GM12878 (cell line): Measurements from ENCODE around the gene MFSD1. TPM values are rescaled to one million over a fixed set of nuclear protein-coding genes. Genes with fewer than 3 reads are reported as not detected.

Experiments
- ATAC-seq: fragments of 200-7000 bp; cut with Tn5 transposase; 3 replicates; pipeline ENCODE4 v1.9.1; 2020; ENCODE audit warnings: mild to moderate bottlenecking, moderate library complexity
- BruUV-seq: library from RNA; stranded (reverse); fragments of 400-500 nt; replicated peaks from 2 replicates; lab custom pipeline; 2021; lab: Mats Ljungman, UMichigan
- CTCF ChIA-PET: fragments of 300-600 bp; sonication (Branson Sonifier 250); formaldehyde crosslinking; extraction: SDS; loops from one replicate; lab custom pipeline; 2021; ENCODE audit warnings: inconsistent platforms; lab: Yijun Ruan, JAX
- POLR2A ChIA-PET: fragments of 350-600 bp; formaldehyde crosslinking; extraction: SDS; loops from one replicate; lab custom pipeline; 2021; ENCODE audit warnings: inconsistent platforms; lab: Charles Lee
- RAD21 ChIA-PET: fragments of 300-600 bp; sonication (Branson Sonifier 250); formaldehyde crosslinking; loops from one replicate; lab custom pipeline; 2023; ENCODE audit warnings: antibody characterized with exemption; ENCODE audit not compliant: unreplicated experiment; lab: Charles Lee
- SMC1A ChIA-PET: fragments of 300-600 bp; sonication (Branson Sonifier 250); formaldehyde crosslinking; loops from one replicate; lab custom pipeline; 2023; ENCODE audit not compliant: unreplicated experiment, uncharacterized antibody; lab: Charles Lee
- DNase-seq: peaks from one replicate; pipeline ENCODE4 v3.0.0-alpha.2; 2011; ENCODE audit warnings: low read depth, low spot score
- FAIRE-seq: peaks from 3 replicates; lab custom pipeline; 2011; peaks lifted over from hg19 to GRCh38; lab: Jason Lieb, UNC
- H2AFZ ChIP-seq: 2 replicates; pipeline ENCODE4 v1.6.0; 2011; ENCODE audit warnings: low read depth, low read length, control low read depth; ENCODE audit not compliant: control insufficient read depth
- H3K27ac ChIP-seq: 2 replicates; pipeline ENCODE4 v1.5.1; 2011; ENCODE audit warnings: control low read depth; ENCODE audit not compliant: control insufficient read depth, insufficient read depth
- H3K27me3 ChIP-seq, 2 experiments: replicated peaks in 1 of 2; 2 replicates each; pipeline versions ENCODE4 v1.6.0 to v1.6.1; 2011; ENCODE audit warnings: low read length in 1 of 2; ENCODE audit not compliant: control insufficient read depth in 2 of 2, insufficient read depth in 2 of 2
- H3K36me3 ChIP-seq, 2 experiments: 2 replicates each; pipeline ENCODE4 v1.5.1; 2011; ENCODE audit warnings: low read length in 1 of 2; ENCODE audit not compliant: control insufficient read depth in 2 of 2, insufficient read depth in 2 of 2
- H3K4me1 ChIP-seq: 2 replicates; pipeline ENCODE4 v1.6.1; 2011; ENCODE audit warnings: mild to moderate bottlenecking, low read length, moderate library complexity, mixed read lengths; ENCODE audit not compliant: control insufficient read depth, insufficient read depth
- H3K4me2 ChIP-seq: 2 replicates; pipeline ENCODE4 v1.6.0; 2011; ENCODE audit warnings: control low read depth; ENCODE audit not compliant: control insufficient read depth, insufficient read depth
- H3K4me3 ChIP-seq: fragments of 200-600 bp; sonication (generic); 2 replicates; pipeline ENCODE4 v1.5.1; 2016
- H3K79me2 ChIP-seq: 2 replicates; pipeline ENCODE4 v1.6.0; 2011; ENCODE audit warnings: low read length; ENCODE audit not compliant: control insufficient read depth, insufficient read depth
- H3K9ac ChIP-seq: 2 replicates; pipeline ENCODE4 v1.8.0; 2011; ENCODE audit warnings: low read length, control low read depth, mixed read lengths; ENCODE audit not compliant: control insufficient read depth, insufficient read depth
- H3K9me3 ChIP-seq: replicated peaks from 3 replicates; pipeline ENCODE4 v1.5.1; 2011; ENCODE audit warnings: mild to moderate bottlenecking, low read length; ENCODE audit not compliant: control insufficient read depth, insufficient read depth
- H4K20me1 ChIP-seq: 2 replicates; pipeline ENCODE4 v1.6.0; 2011; ENCODE audit not compliant: control insufficient read depth, insufficient read depth
- BCL11A ChIP-seq: IDR thresholded peaks from 2 replicates; pipeline ENCODE4 v1.6.1; 2011; ENCODE audit warnings: low read depth, low read length
- BCL3 ChIP-seq: IDR thresholded peaks from 2 replicates; pipeline ENCODE4 v1.6.1; 2011; ENCODE audit warnings: borderline replicate concordance, low read depth, mild to moderate bottlenecking, moderate library complexity, low read length; ENCODE audit not compliant: insufficient read depth, poor library complexity, severe bottlenecking
- BRCA1 ChIP-seq: IDR thresholded peaks from 2 replicates; pipeline ENCODE4 v1.6.1; 2011; ENCODE audit warnings: low read depth, low read length, improper control_type of control experiment
- CHD4 ChIP-seq: fragments of 200-600 bp; sonication (generic); IDR thresholded peaks from 2 replicates; pipeline ENCODE4 v1.6.1; 2016; ENCODE audit warnings: mild to moderate bottlenecking
- HSF1 ChIP-seq: fragments of 150-350 bp; IDR thresholded peaks from 2 replicates; pipeline ENCODE4 v1.6.1; 2014; ENCODE audit warnings: mild to moderate bottlenecking, low read depth, low read length
- JUNB ChIP-seq: IDR thresholded peaks from 2 replicates; pipeline ENCODE4 v1.6.1; 2016; ENCODE audit warnings: antibody characterized with exemption, mild to moderate bottlenecking
- NFIC ChIP-seq: IDR thresholded peaks from 2 replicates; pipeline ENCODE4 v1.6.1; 2012; ENCODE audit warnings: low read depth, mild to moderate bottlenecking, inconsistent platforms, low read length, moderate library complexity
- POU2F2 ChIP-seq: IDR thresholded peaks from 3 replicates; pipeline ENCODE4 v1.6.1; 2011; ENCODE audit warnings: low read depth, mild to moderate bottlenecking, low read length, borderline replicate concordance
- PRDM15 ChIP-seq: fragments of 450-650 bp; formaldehyde crosslinking; IDR thresholded peaks from 2 replicates; pipeline ENCODE4 v1.4.0; 2020; ENCODE audit warnings: mild to moderate bottlenecking, moderate library complexity
- RAD51 ChIP-seq: fragments of 450-650 bp; IDR thresholded peaks from 2 replicates; pipeline ENCODE4 v1.6.1; 2016; ENCODE audit warnings: moderate library complexity, mild to moderate bottlenecking, inconsistent platforms
- RELB ChIP-seq: fragments of 450-650 bp; IDR thresholded peaks from 2 replicates; pipeline ENCODE4 v1.6.1; 2017; ENCODE audit warnings: low read depth, mild to moderate bottlenecking, moderate library complexity
- STAT1 ChIP-seq: fragments of 450-650 bp; conservative IDR thresholded peaks from 2 replicates; pipeline ENCODE4 v1.6.1; 2014; ENCODE audit warnings: antibody characterized with exemption, mild to moderate bottlenecking
- TCF7 ChIP-seq: IDR thresholded peaks from 2 replicates; pipeline ENCODE4 v1.6.1; 2014; ENCODE audit warnings: antibody characterized with exemption, borderline replicate concordance
- YY1 ChIP-seq: IDR thresholded peaks from 2 replicates; pipeline ENCODE4 v1.6.1; 2011; ENCODE audit warnings: low read depth, mild to moderate bottlenecking, low read length
- WGBS: methylation state at CpG from one replicate; pipeline ENCODE4 v1.1.6; 2016; ENCODE audit warnings: low lambda C conversion rate; ENCODE audit not compliant: insufficient replicate concordance, insufficient coverage; ENCODE audit errors: missing lambda C conversion rate; 5-methylcytosine and 5-hydroxymethylcytosine counted together
- in situ Hi-C: fragments of 300-500 bp; cut with MboI; formaldehyde crosslinking; loops from 9 replicates; pipeline ENCODE4 v1.14.3; 2018; ENCODE audit warnings: mixed read lengths
- intact Hi-C: fragments of 100-400 bp; cut with micrococcal nuclease; formaldehyde crosslinking; loops from one replicate; pipeline ENCODE4 v1.14.2; 2022; ENCODE audit not compliant: unreplicated experiment
- polyA plus RNA-seq, 11 experiments: library from polyadenylated mRNA; depleted of rRNA in 4 of 11; unstranded in 6 of 11; stranded (reverse) in 5 of 11; fragments of >200 nt; fragmentation: Nextera tagmentation in 4 of 11; fragmentation: Illumina TruSeq in 1 of 11; extraction: Ambion mirVana in 4 of 11; extraction: Trizol in 1 of 11; gene quantifications; 1 replicate in 1 of 11; 2 replicates in 10 of 11; pipeline versions ENCODE4 v1.2.1 to v1.2.3, GENCODE V29; 2011 to 2016; ENCODE audit warnings: inconsistent platforms in 2 of 11, missing spikeins in 2 of 11, low read depth in 1 of 11
- total RNA-seq, 4 experiments: library from RNA; depleted of rRNA in 3 of 4; stranded (reverse); fragments of >200 nt in 3 of 4; fragmentation: Illumina TruSeq in 1 of 4; extraction: Trizol in 1 of 4; gene quantifications; 2 replicates each; pipeline versions ENCODE4 v1.2.1 to v1.2.3, GENCODE V29; 2013 to 2021

MFSD1 gene
- total and polyA plus RNA-seq, 10 of the 15 experiments (the other 5 are each of a cell fraction or from before 2014, with no cell fraction given), result 7.3 to 41.7 (median 28.6) TPM

- TF ChIP-seq BCL3 (no peak), STAT1 (no peak), JUNB (no peak), RAD51 (no peak), TCF7 (no peak)
Observed at GRCh38 chr3:158773845-158774830, 27.7 kb upstream of the MFSD1 start (continued).

- Histone ChIP-seq H2AFZ (no peak overlapping the region), H3K27me3 (no peaks in the 10 kb centered on the region), H3K4me3 (no peak overlapping the region), H4K20me1 (no peaks in the 10 kb centered on the region), H3K36me3 (no peaks in the 10 kb centered on the region), H3K27ac (no peak overlapping the region), H3K4me2 (no peak overlapping the region), H3K9ac (no peak overlapping the region), H3K79me2 (no peaks in the 10 kb centered on the region), H3K9me3 (no peaks in the 10 kb centered on the region), H3K4me1 (no peaks in the 10 kb centered on the region)
- SMC1A ChIA-PET, result no interaction called here
- in situ Hi-C loops (loop anchor here (25.0 kb wide), 1 partner anchor 1163 kb away; no protein-coding TSS in a partner anchor), intact Hi-C loops (no loop called here)
- CTCF ChIA-PET, result no interaction called here
- DNase-seq, result no peak
- RAD21 ChIA-PET, result no interaction called here
- FAIRE-seq, result no peak
- WGBS, result 65% methylated on average over 2 of the region's 2 CpGs
- ATAC-seq, result no peak
- POLR2A ChIA-PET, result no interaction called here
- no TSS peak for BruUV-seq
- TF ChIP-seq POU2F2 (no peak), RAD51 (no peak), RELB (no peak), HSF1 (no peak), CHD4 (no peak), BRCA1 (no peak), PRDM15 (CRISPR knock-in tag) (no peak), YY1 (no peak), NFIC (no peak), BCL11A (no peak)
Observed at GRCh38 chr3:158774965-158775364, 26.9 kb upstream of the MFSD1 start.
